ENCODE results near the gene CLK1. TPM values are rescaled to one million over a fixed set of nuclear protein-coding genes. Genes with fewer than 3 reads are reported as not detected.
"Not testable (repeated sequence)": the region's sequence is repeated elsewhere in the genome, so short reads cannot be mapped to it uniquely, and the experiment has no call there.

Gene CLK1
- total RNA-seq, 1 donor from 2014 or later: 118 TPM

- Mint-ChIP-seq H3K4me1 (no peaks in the 10 kb centered on the region), H3K4me3 (no peak overlapping the region), H3K27me3 (ENCODE audit: low read depth) (no peaks in the 10 kb centered on the region), H3K27ac (no peak overlapping the region), H3K36me3 (peaks cover 31% of the 10 kb centered on the region), H3K9me3 (no peaks in the 10 kb centered on the region)
- no peak for TF ChIP-seq CTCF (IDR thresholded peaks at IDR 0.05; ENCODE audit: unreplicated experiment)
- DNase-seq (ENCODE audit: low spot score in 2 of 2, unreplicated experiment in 2 of 2): no peak
Measured at GRCh38 chr2:200899482-200899881, 35.0 kb upstream of the CLK1 start.

- Mint-ChIP-seq H3K27me3 (ENCODE audit: low read depth) (no peaks in the 10 kb centered on the region), H3K9me3 (no peaks in the 10 kb centered on the region), H3K36me3 (peaks cover 9% of the 10 kb centered on the region), H3K4me1 (peaks cover 27% of the 10 kb centered on the region), H3K27ac (peak within 1 kb of the TSS; percentile 100), H3K4me3 (peak within 1 kb of the TSS; percentile 98)
- DNase-seq (ENCODE audit: low spot score in 2 of 2, unreplicated experiment in 2 of 2): peak; percentile 87 to 94
- TF ChIP-seq CTCF (IDR thresholded peaks at IDR 0.05; ENCODE audit: unreplicated experiment): no peak
Measured at GRCh38 chr2:200888704-200889625, 24.5 kb upstream of the CLK1 start, which contains the start of the genes NIF3L1 and PPIL3. Gene NIF3L1, plus strand, starts transcription at chr2:200889371. Its CDS starts 2,573 bp downstream, at chr2:200891944. Gene PPIL3, minus strand, starts transcription at chr2:200889077. Its CDS starts 1,462 bp downstream, at chr2:200887615.

- not testable (repeated sequence) for H3K4me3 Mint-ChIP-seq; H3K4me1 Mint-ChIP-seq; H3K27me3 Mint-ChIP-seq (ENCODE audit: low read depth); DNase-seq (ENCODE audit: low spot score in 2 of 2, unreplicated experiment in 2 of 2); H3K27ac Mint-ChIP-seq; H3K9me3 Mint-ChIP-seq
- H3K36me3 Mint-ChIP-seq: peaks cover 29% of the 10 kb centered on the region
Measured at GRCh38 chr2:200881715-200882249, 17.3 kb upstream of the CLK1 start.

- no peak overlapping the region for H3K27ac Mint-ChIP-seq
- TF ChIP-seq CTCF (IDR thresholded peaks at IDR 0.05; ENCODE audit: unreplicated experiment): no peak
- no peak for DNase-seq (ENCODE audit: low spot score in 2 of 2, unreplicated experiment in 2 of 2)
- no peaks in the 10 kb centered on the region for H3K27me3 Mint-ChIP-seq (ENCODE audit: low read depth)
- peaks cover 34% of the 10 kb centered on the region for H3K36me3 Mint-ChIP-seq
- H3K4me1 Mint-ChIP-seq: no peaks in the 10 kb centered on the region
- H3K4me3 Mint-ChIP-seq: no peak overlapping the region
- H3K9me3 Mint-ChIP-seq: no peaks in the 10 kb centered on the region
Measured at GRCh38 chr2:200878289-200878880, 13.9 kb upstream of the CLK1 start.

GRCh38 chr2:200877443-200877842 lies 13.0 kb upstream of the CLK1 start:
- H3K4me3 Mint-ChIP-seq: no peak overlapping the region
- H3K36me3 Mint-ChIP-seq: peaks cover 31% of the 10 kb centered on the region
- DNase-seq (ENCODE audit: low spot score in 2 of 2, unreplicated experiment in 2 of 2): no peak
- H3K27me3 Mint-ChIP-seq (ENCODE audit: low read depth): no peaks in the 10 kb centered on the region
- TF ChIP-seq CTCF (IDR thresholded peaks at IDR 0.05; ENCODE audit: unreplicated experiment): no peak
- no peaks in the 10 kb centered on the region for H3K4me1 Mint-ChIP-seq
- H3K27ac Mint-ChIP-seq: no peak overlapping the region
- H3K9me3 Mint-ChIP-seq: no peaks in the 10 kb centered on the region

- Mint-ChIP-seq H3K4me3 (no peak overlapping the region), H3K27ac (no peak overlapping the region), H3K4me1 (no peaks in the 10 kb centered on the region), H3K27me3 (ENCODE audit: low read depth) (no peaks in the 10 kb centered on the region), H3K9me3 (no peaks in the 10 kb centered on the region), H3K36me3 (peaks cover 20% of the 10 kb centered on the region)
- no peak for TF ChIP-seq CTCF (IDR thresholded peaks at IDR 0.05; ENCODE audit: unreplicated experiment)
- DNase-seq (ENCODE audit: low spot score in 2 of 2, unreplicated experiment in 2 of 2): no peak
Measured at GRCh38 chr2:200873560-200873959, 9.1 kb upstream of the CLK1 start.

Measured in mesothelial cell of epicardium (in vitro differentiated cells).